HepG2 (cell line): ENCODE measurements around the gene PHYHIPL. TPM values are rescaled to one million over a fixed set of nuclear protein-coding genes. Genes with fewer than 3 reads are reported as not detected.

Experiments
- polyA plus RNA-seq, 8 experiments: library from polyadenylated mRNA; depleted of rRNA in 3 of 8; stranded (reverse) in 7 of 8; unstranded in 1 of 8; fragments of >200 nt; fragmentation: Illumina TruSeq in 4 of 8; extraction: Trizol in 4 of 8; gene quantifications; 2 replicates each; pipeline versions ENCODE4 v1.2.1 to v1.2.3, GENCODE V29; 2011 to 2016; ENCODE audit warnings: low read depth in 4 of 8, missing spikeins in 1 of 8, mixed read lengths in 1 of 8; ENCODE audit not compliant: insufficient read depth in 1 of 8
- total RNA-seq, 5 experiments: library from RNA; depleted of rRNA; stranded (reverse); fragments of >200 nt; fragmentation: Illumina TruSeq; extraction: Trizol; gene quantifications; 2 replicates each; pipeline ENCODE4 v1.2.3, GENCODE V29; 2016; ENCODE audit warnings: low read depth in 1 of 5

PHYHIPL gene
- total and polyA plus RNA-seq, 2 of the 13 experiments (the other 11 are each of a cell fraction or from before 2014, with no cell fraction given): 40.6 to 78.5 TPM

Other genes with a start within 250 kb of the PHYHIPL start
- 0.07 TPM in 1 of 2 replicates, not detected in the other for gene FAM13C, start 185.9 kb downstream of the PHYHIPL start, total RNA-seq (2016; rRNA removed; fragmentation: Illumina TruSeq; extraction: Trizol)
- 0.04 and 0.26 TPM in 2 replicates for gene FAM13C, start 185.9 kb downstream of the PHYHIPL start, polyA plus RNA-seq (2011; rRNA removed)